ENCODE data around the gene PTPMT1.
"Not testable (repeated sequence)": the region's sequence is repeated elsewhere in the genome, so short reads cannot be mapped to it uniquely, and the experiment has no call there.

PTPMT1 gene

GRCh38 chr11:47538741-47539565, 26.4 kb upstream of the PTPMT1 start:
- no peak for DNase-seq (ENCODE audit: extremely low read depth, low read depth)
- no peak for TF ChIP-seq CTCF (IDR thresholded peaks at IDR 0.05; ENCODE audit: low read depth, low read length)

- DNase-seq (ENCODE audit: extremely low read depth, low read depth), result no peak
- TF ChIP-seq CTCF (IDR thresholded peaks at IDR 0.05; ENCODE audit: low read depth, low read length), result no peak
These were observed 25.7 kb upstream of the PTPMT1 start for GRCh38 chr11:47539681-47540039.

- TF ChIP-seq CTCF (IDR thresholded peaks at IDR 0.05; ENCODE audit: low read depth, low read length), result no peak
- no peak for DNase-seq (ENCODE audit: extremely low read depth, low read depth)
These were observed 24.3 kb upstream of the PTPMT1 start for GRCh38 chr11:47541070-47541469.

GRCh38 chr11:47545298-47545697, 20.1 kb upstream of the PTPMT1 start:
- TF ChIP-seq CTCF (IDR thresholded peaks at IDR 0.05; ENCODE audit: low read depth, low read length), result no peak
- DNase-seq (ENCODE audit: extremely low read depth, low read depth), result no peak

- DNase-seq (ENCODE audit: extremely low read depth, low read depth), result not testable (repeated sequence)
These were observed 19.1 kb upstream of the PTPMT1 start for GRCh38 chr11:47546274-47546673.

GRCh38 chr11:47550288-47551047, 14.9 kb upstream of the PTPMT1 start:
- no peak for DNase-seq (ENCODE audit: extremely low read depth, low read depth)
- TF ChIP-seq CTCF (IDR thresholded peaks at IDR 0.05; ENCODE audit: low read depth, low read length), result no peak

- DNase-seq (ENCODE audit: extremely low read depth, low read depth), result no peak
- peak; percentile 33 for TF ChIP-seq CTCF (IDR thresholded peaks at IDR 0.05; ENCODE audit: low read depth, low read length)
These were observed 14.3 kb upstream of the PTPMT1 start for GRCh38 chr11:47551086-47551485.

Measured in AG09319 (cell line).